ENCODE results near the gene RORB. TPM values are rescaled to one million over a fixed set of nuclear protein-coding genes. Genes with fewer than 3 reads are reported as not detected.

The RORB gene
- total RNA-seq, 3 donors from 2014 or later = 0.19 to 0.66 TPM; not detected in 1

- intact Hi-C loops (cut with DNase I, micrococcal nuclease) = no loop called here
Observed at GRCh38 chr9:74674077-74674476, 176.9 kb downstream of the RORB start.

GRCh38 chr9:74681906-74682305, 184.8 kb downstream of the RORB start:
- ATAC-seq = no peak
- Histone ChIP-seq H3K4me1 (ENCODE audit: low read depth) (no peaks in the 10 kb centered on the region), H3K4me3 (no peak overlapping the region), H3K9me3 (no peaks in the 10 kb centered on the region), H3K36me3 (ENCODE audit: low read depth) (no peaks in the 10 kb centered on the region)
- intact Hi-C loops (cut with DNase I, micrococcal nuclease) = no loop called here
- TF ChIP-seq CTCF (IDR thresholded peaks at IDR 0.05) = no peak
- no peak for DNase-seq

More at GRCh38 chr9:74674077-74674476, 176.9 kb downstream of the RORB start:
- Histone ChIP-seq H3K4me3 (no peak overlapping the region), H3K36me3 (ENCODE audit: low read depth) (no peaks in the 10 kb centered on the region), H3K9me3 (no peaks in the 10 kb centered on the region), H3K4me1 (ENCODE audit: low read depth) (no peaks in the 10 kb centered on the region)
- no peak for DNase-seq
- no peak for TF ChIP-seq CTCF (IDR thresholded peaks at IDR 0.05)
- ATAC-seq = no peak

- no peak overlapping the region for H3K4me3 ChIP-seq
- no peaks in the 10 kb centered on the region for H3K4me1 ChIP-seq (ENCODE audit: low read depth)
- no peak for TF ChIP-seq CTCF (IDR thresholded peaks at IDR 0.05)
- no peaks in the 10 kb centered on the region for H3K36me3 ChIP-seq (ENCODE audit: low read depth)
- intact Hi-C loops (cut with DNase I, micrococcal nuclease) = no loop called here
- no peaks in the 10 kb centered on the region for H3K9me3 ChIP-seq
- DNase-seq (no peak), ATAC-seq (no peak)
Observed at GRCh38 chr9:74683322-74683721, 186.2 kb downstream of the RORB start.

GRCh38 chr9:74691058-74691457, 193.9 kb downstream of the RORB start:
- H3K9me3 ChIP-seq = no peaks in the 10 kb centered on the region
- no peak for DNase-seq
- H3K4me1 ChIP-seq (ENCODE audit: low read depth) = no peaks in the 10 kb centered on the region
- no peak overlapping the region for H3K4me3 ChIP-seq
- H3K36me3 ChIP-seq (ENCODE audit: low read depth) = no peaks in the 10 kb centered on the region
- TF ChIP-seq CTCF (IDR thresholded peaks at IDR 0.05) = no peak
- intact Hi-C loops (cut with DNase I, micrococcal nuclease) = no loop called here
- ATAC-seq = no peak

GRCh38 chr9:74696520-74696919, 199.4 kb downstream of the RORB start:
- ATAC-seq = no peak
- DNase-seq = no peak
- no peak for TF ChIP-seq CTCF (IDR thresholded peaks at IDR 0.05)
- no peaks in the 10 kb centered on the region for H3K36me3 ChIP-seq (ENCODE audit: low read depth)
- H3K4me1 ChIP-seq (ENCODE audit: low read depth) = no peaks in the 10 kb centered on the region
- no peaks in the 10 kb centered on the region for H3K9me3 ChIP-seq
- H3K4me3 ChIP-seq = no peak overlapping the region
- intact Hi-C loops (cut with DNase I, micrococcal nuclease) = no loop called here

- Histone ChIP-seq H3K9me3 (no peaks in the 10 kb centered on the region), H3K4me3 (no peak overlapping the region), H3K4me1 (ENCODE audit: low read depth) (no peaks in the 10 kb centered on the region), H3K36me3 (ENCODE audit: low read depth) (no peaks in the 10 kb centered on the region)
- ATAC-seq (no peak), DNase-seq (no peak)
- no peak for TF ChIP-seq CTCF (IDR thresholded peaks at IDR 0.05)
- intact Hi-C loops (cut with DNase I, micrococcal nuclease) = no loop called here
Observed at GRCh38 chr9:74697535-74697934, 200.4 kb downstream of the RORB start.

Data from mucosa of descending colon (tissue), 3 donors.